Measurements from ENCODE around the gene HTRA3.

HTRA3 gene

DNA sequence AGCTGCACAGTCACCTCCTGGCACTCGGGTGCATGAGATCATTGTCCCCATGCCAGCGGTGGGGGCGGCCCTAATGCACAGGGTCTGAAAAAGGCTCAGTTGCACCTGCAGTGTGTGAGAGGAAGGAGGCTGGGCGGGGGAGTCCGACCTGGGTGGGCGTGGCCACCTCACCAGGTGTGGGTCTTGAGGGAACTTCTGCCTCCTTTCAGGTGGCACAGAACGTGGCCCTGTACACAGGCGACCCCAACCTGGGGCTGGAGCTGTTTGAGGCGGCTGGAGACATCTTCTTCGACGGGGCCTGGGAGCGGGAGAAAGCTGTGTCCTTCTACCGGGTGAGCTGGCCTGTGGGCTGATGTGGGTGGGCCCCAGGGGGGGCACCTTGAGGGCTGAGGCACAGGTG is 34.3 kb upstream of the HTRA3 start:
- no peak for FAIRE-seq

- no peak for FAIRE-seq
Measured at GRCh38 chr4:8235686-8236085, 33.9 kb upstream of the HTRA3 start.

GRCh38 chr4:8236106-8236919 is 33.2 kb upstream of the HTRA3 start:
- FAIRE-seq = no peak

DNA sequence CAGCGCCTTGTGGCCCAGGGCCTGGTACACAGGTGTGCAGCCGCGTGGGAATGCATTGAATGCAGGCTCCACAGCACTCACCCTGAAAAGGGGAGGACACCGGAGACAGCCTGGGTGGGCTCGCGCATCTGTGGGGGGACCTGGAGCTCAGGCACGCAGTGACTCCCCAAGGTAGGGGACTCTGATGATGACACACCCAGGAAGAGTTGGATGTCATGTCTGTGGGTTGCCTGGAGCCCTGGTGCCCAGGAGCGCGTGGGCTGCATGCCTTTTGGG is 32.7 kb upstream of the HTRA3 start:
- FAIRE-seq = no peak

DNA sequence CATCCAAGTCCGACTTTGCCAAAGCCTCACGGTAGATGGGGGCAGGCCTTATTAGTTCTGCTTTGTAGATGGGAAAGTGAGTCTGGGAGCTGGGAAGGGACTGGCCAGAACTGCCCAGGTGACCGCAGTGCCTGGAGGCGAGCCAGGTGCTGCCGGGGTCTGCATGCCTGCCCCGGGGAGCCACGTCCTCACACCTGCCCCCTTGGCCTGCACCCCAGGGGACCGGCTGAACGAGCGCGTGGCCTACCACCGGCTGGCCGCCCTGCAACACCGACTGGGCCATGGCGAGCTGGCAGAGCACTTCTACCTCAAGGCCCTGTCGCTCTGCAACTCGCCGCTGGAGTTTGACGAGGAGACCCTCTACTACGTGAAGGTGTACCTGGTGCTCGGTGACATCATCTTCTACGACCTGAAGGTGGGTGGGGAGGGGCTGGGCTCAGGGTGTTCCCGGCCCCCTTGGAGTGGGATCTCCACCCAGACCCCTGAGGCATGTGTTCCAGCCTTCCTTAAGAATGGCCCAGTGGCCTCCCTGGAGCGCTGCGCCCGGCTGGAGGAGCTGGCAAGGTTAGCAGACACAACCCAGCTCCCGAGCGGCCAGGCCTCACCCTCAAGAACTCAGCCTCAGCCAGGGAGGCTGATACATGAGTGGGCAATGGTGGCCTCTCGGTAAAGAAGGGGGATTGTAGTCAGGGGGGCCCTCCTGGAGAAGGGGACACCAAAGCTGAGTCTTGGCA is 32.1 kb upstream of the HTRA3 start:
- no peak for FAIRE-seq

DNA sequence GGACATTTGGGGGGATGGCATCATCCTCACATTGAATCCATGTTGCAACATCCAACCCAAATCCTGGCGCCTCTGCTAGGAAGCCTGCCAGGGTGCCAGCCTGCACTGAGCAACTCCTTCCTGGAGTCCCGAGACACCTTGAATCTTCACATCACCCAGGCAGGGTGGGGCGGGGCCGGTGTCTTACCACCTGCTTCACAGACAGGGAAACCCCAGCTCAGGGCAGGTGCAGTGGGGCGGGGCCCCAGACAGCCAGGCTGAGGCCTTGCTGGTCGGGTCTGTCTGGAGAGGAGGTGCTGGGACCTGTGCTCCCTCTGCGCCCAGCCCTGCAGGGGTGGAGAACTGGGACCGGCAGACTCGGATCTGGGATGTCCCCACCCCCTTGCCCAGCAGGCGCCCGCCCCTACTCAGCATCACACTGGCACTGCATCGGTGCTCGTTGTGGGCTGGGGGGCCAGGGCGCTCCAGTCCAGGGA is 31.5 kb upstream of the HTRA3 start:
- FAIRE-seq = no peak

- no peak for FAIRE-seq
Measured at GRCh38 chr4:8238515-8239053, 31.0 kb upstream of the HTRA3 start.

DNA sequence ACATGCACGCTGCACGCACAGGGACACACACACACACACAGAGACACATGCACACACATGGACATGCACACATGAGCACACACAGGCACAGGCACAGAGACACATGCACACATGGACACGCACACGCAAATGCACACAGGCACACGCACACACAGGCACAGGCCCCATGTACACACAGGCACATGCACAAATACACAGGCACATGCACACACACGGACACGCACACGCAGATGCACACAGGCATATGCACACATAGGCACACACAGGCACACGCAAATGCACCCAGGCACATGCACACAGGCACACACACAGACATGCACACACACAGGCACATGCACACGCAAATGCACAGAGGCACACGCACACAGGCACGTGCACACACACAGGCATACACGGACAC is 30.3 kb upstream of the HTRA3 start:
- FAIRE-seq = no peak

- no peak for FAIRE-seq
Measured at GRCh38 chr4:8239661-8240060, 29.9 kb upstream of the HTRA3 start.

DNA sequence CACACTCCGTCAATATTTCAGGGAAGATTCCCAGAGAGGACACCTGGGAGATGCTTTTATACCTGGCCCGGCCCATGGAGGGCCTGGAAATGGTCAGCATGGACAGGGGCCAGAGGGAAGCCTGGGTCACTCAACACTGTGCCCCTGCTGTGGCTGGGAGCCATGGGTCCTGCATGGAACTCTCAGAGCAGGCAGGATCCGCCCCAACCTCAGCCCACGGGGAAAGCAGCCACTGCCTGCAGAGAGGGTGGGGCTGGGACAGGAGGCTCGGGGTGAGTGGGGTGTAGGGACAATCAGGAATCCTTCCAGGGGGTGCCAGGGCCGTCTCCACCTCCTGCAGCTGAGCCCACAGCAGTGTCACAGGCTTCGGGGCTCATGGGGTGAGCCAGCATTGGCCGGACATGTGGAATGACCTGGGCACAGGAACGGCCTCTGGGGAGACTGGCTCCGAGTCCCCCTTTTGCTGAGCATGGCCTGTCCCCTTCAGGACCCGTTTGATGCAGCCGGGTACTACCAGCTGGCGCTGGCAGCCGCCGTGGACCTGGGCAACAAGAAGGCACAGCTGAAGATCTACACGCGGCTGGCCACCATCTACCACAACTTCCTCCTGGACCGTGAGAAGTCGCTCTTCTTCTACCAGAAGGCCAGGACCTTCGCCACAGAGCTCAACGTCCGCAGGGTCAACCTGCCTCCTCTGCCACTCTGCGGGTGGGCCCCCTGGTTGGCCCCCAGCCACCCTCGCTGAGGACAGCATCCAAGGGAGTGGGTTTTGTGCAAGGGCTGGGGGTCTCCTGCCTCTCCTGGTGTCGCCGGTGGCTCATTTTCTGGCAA is 29.1 kb upstream of the HTRA3 start:
- FAIRE-seq = no peak

DNA sequence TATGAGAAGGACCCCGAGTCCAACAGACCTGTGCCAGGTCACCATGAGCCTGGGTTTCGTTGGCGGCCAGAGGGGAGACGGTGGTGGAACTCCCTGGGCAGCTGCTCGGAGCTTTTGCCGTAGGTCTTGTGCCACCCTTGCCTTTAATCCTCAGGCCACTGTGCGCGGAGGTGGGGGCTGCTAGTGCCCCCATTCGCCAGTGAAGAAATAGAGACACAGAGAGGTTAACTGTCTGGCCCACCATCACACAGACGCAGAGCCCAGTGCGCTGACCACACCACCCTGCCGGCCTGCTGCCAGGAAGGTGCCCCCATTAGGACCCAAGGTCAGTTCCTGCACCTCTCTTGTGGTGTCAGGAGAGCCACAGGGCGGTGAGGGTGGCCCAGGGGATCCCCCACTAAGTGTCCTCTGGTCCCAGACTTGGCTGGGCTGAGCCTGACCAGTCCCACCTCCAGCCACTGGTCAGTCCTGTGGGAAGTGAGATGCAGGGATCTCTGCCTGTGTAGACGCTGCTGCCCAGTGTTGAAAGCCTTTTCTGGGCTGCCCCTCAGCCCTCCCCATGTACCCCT is 28.3 kb upstream of the HTRA3 start:
- FAIRE-seq = no peak

- FAIRE-seq = no peak
Measured at GRCh38 chr4:8241895-8242696, 27.5 kb upstream of the HTRA3 start.

- no peak for FAIRE-seq
Measured at GRCh38 chr4:8242782-8243560, 26.6 kb upstream of the HTRA3 start.

GRCh38 chr4:8244001-8244757 is 25.4 kb upstream of the HTRA3 start:
- FAIRE-seq = no peak

DNA sequence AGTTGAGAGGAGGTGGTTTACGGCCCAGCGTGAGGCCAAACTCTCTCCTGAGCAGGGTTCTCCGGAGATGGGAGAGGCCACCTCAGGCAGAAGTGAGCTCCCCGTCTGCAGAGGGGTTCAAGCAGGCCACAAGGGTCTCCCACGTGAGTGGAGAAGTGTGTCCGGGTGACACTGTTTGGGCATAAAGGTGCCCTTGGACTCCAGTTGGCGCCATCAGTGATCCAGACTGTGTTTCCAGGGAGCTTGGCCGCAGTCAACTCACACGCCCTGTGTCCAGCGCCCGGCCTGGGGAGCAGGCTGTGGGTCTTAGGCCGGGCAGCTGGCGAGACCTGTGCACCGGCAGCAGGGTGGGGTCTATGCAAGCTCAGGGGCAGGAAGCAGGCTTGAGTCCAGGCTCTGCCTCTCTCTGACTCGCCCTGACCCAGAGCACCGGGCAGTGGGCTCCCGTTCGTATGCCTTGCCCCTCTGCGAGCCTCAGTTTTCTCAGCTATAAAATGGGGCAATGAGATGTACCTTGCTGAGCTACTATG is 24.6 kb upstream of the HTRA3 start:
- no peak for FAIRE-seq

- no peak for FAIRE-seq
Measured at GRCh38 chr4:8245884-8246833, 23.4 kb upstream of the HTRA3 start.

- no peak for FAIRE-seq
Measured at GRCh38 chr4:8247047-8247930, 22.3 kb upstream of the HTRA3 start.

DNA sequence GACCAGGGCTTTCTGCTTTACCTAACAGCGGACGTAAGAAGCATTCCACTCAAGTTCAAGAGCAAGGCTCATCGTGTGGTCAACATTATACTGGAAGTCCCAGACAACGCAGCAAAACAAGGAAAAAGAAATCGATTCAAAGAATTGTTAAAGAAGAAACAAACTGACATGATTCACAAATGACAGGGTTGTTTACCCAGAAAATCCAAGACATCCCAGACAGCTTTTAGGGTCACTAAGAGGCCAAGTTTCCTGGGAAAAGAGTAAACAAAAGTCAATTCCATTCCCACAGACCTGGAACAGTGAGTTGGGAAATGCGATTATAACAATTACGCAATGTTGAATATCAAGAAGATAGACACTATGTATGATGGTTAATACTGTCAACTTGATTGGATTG is 21.5 kb upstream of the HTRA3 start:
- no peak for FAIRE-seq
